Regular cardiac myocyte (primary cell): ENCODE data around the gene CCDC188. TPM values are rescaled to one million over a fixed set of nuclear protein-coding genes. Genes with fewer than 3 reads are reported as not detected.

ENCODE experiments used
- total RNA-seq: library from RNA; depleted of rRNA; stranded (reverse); fragments of >200 nt; gene quantifications from 2 replicates; pipeline ENCODE4 v1.2.3, GENCODE V29; 2014

The CCDC188 gene
- 0.38 and 0.56 TPM in 2 replicates for total RNA-seq

DNA sequence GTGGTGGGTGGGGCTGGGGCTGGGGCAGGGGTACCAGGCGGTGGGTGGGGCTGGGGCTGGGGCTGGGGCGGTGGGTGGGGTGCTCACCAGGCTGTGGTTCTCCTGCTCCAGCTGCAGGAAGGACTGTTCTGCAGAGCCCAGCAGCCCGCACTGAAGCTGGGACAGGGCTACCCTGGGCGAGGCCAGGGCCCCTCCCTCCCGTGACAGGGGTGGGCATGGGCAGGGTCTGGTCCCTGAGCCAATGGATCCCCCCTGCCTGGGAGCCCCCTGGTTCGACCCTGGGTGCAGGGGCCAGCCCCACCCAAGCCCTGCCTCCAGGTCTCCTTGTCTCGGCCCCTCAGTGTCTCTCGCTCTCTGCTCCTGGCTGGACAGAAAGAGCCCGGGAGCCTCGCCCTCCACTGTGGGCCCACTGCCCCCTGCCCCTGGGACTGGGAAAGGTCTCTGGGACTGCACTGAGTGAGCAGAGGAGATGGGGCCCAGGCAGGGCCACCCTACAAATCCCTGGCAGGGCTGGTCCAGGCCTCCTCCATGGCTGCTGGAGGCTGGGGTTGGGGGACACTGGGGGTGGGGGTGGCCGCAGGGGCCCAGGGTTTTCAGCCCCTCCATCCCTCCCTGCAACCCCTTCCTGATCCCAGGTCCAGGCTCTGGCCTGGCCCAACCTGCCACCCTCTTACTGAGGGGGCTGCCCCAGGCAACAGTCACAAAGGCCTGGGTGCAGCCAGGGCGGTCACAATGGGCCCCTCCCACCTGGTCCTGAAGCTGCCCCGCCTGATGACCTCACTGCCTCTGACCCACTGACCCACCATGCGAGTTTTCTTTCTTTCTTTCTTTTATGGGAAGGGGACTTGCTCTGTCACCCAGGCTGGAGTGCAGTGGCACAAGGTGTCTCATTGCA lies at the start of gene CCDC188:
TSS of gene CCDC188 (minus strand) at position 675 of the 895 bp plus-strand sequence. CDS start at position 606, 69 bp downstream.

DNA sequence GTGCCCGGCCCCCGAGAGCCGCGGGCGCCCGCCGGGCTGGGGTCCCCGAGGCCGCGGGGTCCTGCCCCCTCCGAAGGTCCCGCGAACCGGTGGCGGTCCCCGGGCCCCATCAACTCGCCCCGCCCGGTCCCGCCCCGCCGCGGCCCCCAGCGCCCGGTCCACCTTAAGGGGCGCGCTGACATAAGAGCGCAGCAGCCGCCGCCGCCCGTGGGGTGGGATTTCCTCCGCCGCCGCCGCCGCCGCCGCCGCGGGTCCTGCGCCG lies 19.3 kb downstream of the CCDC188 start, which contains the start of gene ZDHHC8:
TSS of gene ZDHHC8 (plus strand) at position 208 of the 262 bp plus-strand sequence. CDS start 144 bp downstream, outside the sequence.

DNA sequence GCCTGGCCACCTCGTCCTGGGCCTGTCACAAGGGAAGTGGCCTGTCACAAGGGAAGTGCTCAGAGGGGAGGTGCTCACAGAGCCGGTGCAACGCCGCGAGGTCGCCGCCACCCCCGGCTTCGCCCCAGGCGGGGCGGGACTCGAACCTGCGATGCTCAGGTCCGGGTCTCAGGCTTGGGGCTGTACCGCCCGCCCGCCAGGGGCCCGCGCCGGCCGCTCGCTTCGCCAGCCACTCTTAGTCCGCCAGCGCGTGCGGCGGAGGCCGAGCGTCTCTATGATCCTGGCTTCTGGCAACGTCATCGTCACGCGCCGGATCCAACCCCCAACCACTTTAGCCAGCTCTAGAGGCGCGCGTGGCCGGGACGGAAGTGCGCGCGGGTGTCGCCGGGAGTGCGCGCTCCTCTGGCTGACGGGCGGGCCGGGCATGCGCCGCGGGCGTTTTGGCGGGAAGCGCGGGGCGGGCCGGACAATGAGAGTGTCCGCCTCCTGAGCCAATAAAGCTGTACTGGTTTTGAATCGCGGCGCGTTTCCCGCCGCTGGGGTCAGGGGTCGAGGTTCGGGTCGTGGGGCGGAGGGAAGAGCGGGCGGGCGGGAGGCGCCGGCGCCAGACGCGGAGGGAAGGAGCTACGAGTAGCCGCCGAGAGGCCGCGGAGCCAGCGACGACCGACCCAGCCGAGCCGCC lies 33.8 kb downstream of the CCDC188 start, which contains the start of gene TRMT2A:
TSS of gene TRMT2A (minus strand) at position 276 of the 682 bp plus-strand sequence. CDS start 320 bp downstream, outside the sequence.

DNA sequence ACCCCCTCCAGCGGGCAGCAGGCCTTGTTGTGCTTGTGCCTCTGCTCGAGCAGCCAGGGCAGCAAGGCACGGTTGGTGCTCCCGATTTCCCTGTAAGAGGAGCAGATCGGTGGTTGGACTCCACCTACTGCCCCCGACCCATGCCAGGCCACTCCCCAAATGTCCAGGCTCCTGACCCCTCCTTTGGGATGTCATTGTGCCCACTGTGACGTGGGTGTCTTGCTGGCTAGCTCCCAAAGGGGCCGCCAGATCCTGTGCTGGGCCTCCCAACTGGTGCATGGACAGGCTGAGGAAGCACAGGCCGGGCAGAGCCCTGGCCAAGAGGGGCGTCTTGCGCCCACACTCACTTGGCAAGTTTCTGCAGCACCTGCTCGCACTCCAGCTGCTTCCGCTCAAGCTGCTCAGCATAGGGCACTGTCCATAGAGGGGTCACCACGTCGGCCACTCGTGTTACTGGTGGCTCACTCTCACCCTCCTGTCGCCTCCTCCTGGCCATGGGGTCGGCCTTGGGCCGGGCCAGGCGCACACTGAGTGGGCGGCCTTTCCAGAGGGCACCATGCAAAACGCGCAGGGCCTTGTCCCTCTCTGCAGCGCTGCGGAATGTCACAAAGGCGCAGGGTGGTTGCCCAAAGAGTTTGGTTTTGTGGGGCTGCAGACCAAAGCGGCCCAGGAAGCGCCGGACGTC lies 35.0 kb downstream of the CCDC188 start, which contains the start of gene RANBP1:
TSS of gene RANBP1 (plus strand) at position 414 of the 685 bp plus-strand sequence. CDS start at position 495, 81 bp downstream.

Other genes with a start within 250 kb of the CCDC188 start
- 340 and 403 TPM in 2 replicates for gene COMT, start 209.3 kb downstream of the CCDC188 start, total RNA-seq
- 13.5 and 17.4 TPM in 2 replicates for gene TXNRD2, start 209.2 kb downstream of the CCDC188 start, total RNA-seq
- gene ARVCF, start 134.2 kb downstream of the CCDC188 start, total RNA-seq: 6.5 and 11.3 TPM in 2 replicates
- 49.7 and 53.6 TPM in 2 replicates for gene TANGO2, start 129.9 kb downstream of the CCDC188 start, total RNA-seq
- gene DGCR8, start 70.8 kb downstream of the CCDC188 start, total RNA-seq: 14.9 and 33.7 TPM in 2 replicates
- gene RANBP1, start 35.0 kb downstream of the CCDC188 start, total RNA-seq: 194 and 470 TPM in 2 replicates
- gene TRMT2A, start 33.8 kb downstream of the CCDC188 start, total RNA-seq: 31.2 and 52.7 TPM in 2 replicates
- 5.1 and 6.3 TPM in 2 replicates for gene ZDHHC8, start 19.3 kb downstream of the CCDC188 start, total RNA-seq
- gene RTN4R, start 117.3 kb upstream of the CCDC188 start, total RNA-seq: 0.28 and 0.58 TPM in 2 replicates
- 44.0 and 50.0 TPM in 2 replicates for gene DGCR6L, start 169.0 kb upstream of the CCDC188 start, total RNA-seq
- gene ZNF74, start 243.1 kb upstream of the CCDC188 start, total RNA-seq: 7.0 and 8.4 TPM in 2 replicates